Skeletal muscle tissue (tissue), 5 donors: ENCODE data around the gene CYP4F2. TPM values are rescaled to one million over a fixed set of nuclear protein-coding genes. Genes with fewer than 3 reads are reported as not detected.
"Not testable (repeated sequence)": the region's sequence is repeated elsewhere in the genome, so short reads cannot be mapped to it uniquely, and the experiment has no call there.

Source experiments
- H3K27ac ChIP-seq: one replicate; pipeline ENCODE4 v1.7.0; 2013; ENCODE audit warnings: mild to moderate bottlenecking, low read depth, low read length, inconsistent platforms
- H3K27me3 ChIP-seq, 3 donors: one replicate each; pipeline ENCODE4 v1.7.0; 2013; ENCODE audit warnings: low read length in 3 of 3; ENCODE audit not compliant: control insufficient read depth in 3 of 3, insufficient read depth in 3 of 3
- H3K36me3 ChIP-seq, 3 donors: one replicate each; pipeline ENCODE4 v1.7.0; 2013; ENCODE audit warnings: low read length in 3 of 3; ENCODE audit not compliant: control insufficient read depth in 3 of 3, insufficient read depth in 3 of 3
- H3K4me1 ChIP-seq, 3 donors: one replicate each; pipeline ENCODE4 v1.7.0; 2013; ENCODE audit warnings: low read length in 3 of 3, mild to moderate bottlenecking in 3 of 3; ENCODE audit not compliant: control insufficient read depth in 3 of 3, insufficient read depth in 3 of 3
- H3K4me3 ChIP-seq, 3 donors: one replicate each; pipeline ENCODE4 v1.7.0; 2013; ENCODE audit warnings: low read length in 3 of 3
- H3K9ac ChIP-seq, 3 donors: one replicate each; pipeline ENCODE4 v1.7.0; 2013; ENCODE audit warnings: low read length in 3 of 3, mild to moderate bottlenecking in 3 of 3, moderate library complexity in 2 of 3, low read depth in 1 of 3
- H3K9me3 ChIP-seq, 3 donors: one replicate each; pipeline ENCODE4 v1.7.0; 2013; ENCODE audit warnings: low read length in 3 of 3; ENCODE audit not compliant: control insufficient read depth in 3 of 3
- small RNA-seq: library from RNA; depleted of rRNA; stranded (forward); fragments of <200 nt; gene quantifications from one replicate; pipeline ENCODE3, GENCODE V24; 2014
- total RNA-seq: library from RNA; depleted of rRNA; stranded (reverse); fragments of >200 nt; gene quantifications from one replicate; pipeline ENCODE4 v1.2.3, GENCODE V29; 2014
- donor health status: Osteomylitis.

The CYP4F2 gene
- total RNA-seq, 1 donor from 2014 or later: not detected

- H3K27ac ChIP-seq: no peak overlapping the region
- H3K4me1 ChIP-seq: no peaks in the 10 kb centered on the region
- no peaks in the 10 kb centered on the region for H3K9me3 ChIP-seq
- H3K36me3 ChIP-seq: no peaks in the 10 kb centered on the region
- H3K27me3 ChIP-seq: peaks cover 2 to 22% (median 5%) of the 10 kb centered on the region in 3 donors
- H3K9ac ChIP-seq: no peak overlapping the region
- no peak overlapping the region for H3K4me3 ChIP-seq
Observed at GRCh38 chr19:15829786-15830185, 68.1 kb downstream of the CYP4F2 start.

- Histone ChIP-seq H3K27me3 (peaks cover 2 to 22% (median 5%) of the 10 kb centered on the region in 3 donors), H3K4me3 (no peak overlapping the region), H3K27ac (no peak overlapping the region), H3K36me3 (no peaks in the 10 kb centered on the region), H3K9ac (no peak overlapping the region), H3K9me3 (no peaks in the 10 kb centered on the region), H3K4me1 (no peaks in the 10 kb centered on the region)
Observed at GRCh38 chr19:15829306-15829698, 68.6 kb downstream of the CYP4F2 start.

GRCh38 chr19:15828611-15829305 is 69.1 kb downstream of the CYP4F2 start:
- not testable (repeated sequence) for H3K36me3 ChIP-seq, H3K9me3 ChIP-seq

GRCh38 chr19:15828121-15828610 is 69.7 kb downstream of the CYP4F2 start:
- Histone ChIP-seq H3K36me3 (no peaks in the 10 kb centered on the region), H3K27ac (no peak overlapping the region), H3K9me3 (no peaks in the 10 kb centered on the region), H3K4me3 (no peak overlapping the region), H3K4me1 (no peaks in the 10 kb centered on the region), H3K9ac (no peak overlapping the region), H3K27me3 (peaks cover 2 to 22% (median 5%) of the 10 kb centered on the region in 3 donors)

More at GRCh38 chr19:15828611-15829305, 69.1 kb downstream of the CYP4F2 start:
- not testable (repeated sequence) for H3K27ac ChIP-seq, H3K4me1 ChIP-seq, H3K4me3 ChIP-seq, H3K9ac ChIP-seq
- peaks cover 2 to 22% (median 5%) of the 10 kb centered on the region in 3 donors for H3K27me3 ChIP-seq

Small RNAs within 50 kb of the gene (small RNA-seq; reads per million reads assigned to genes)
- gene CYP4F36P: not detected

Other genes starting within 250 kb of the CYP4F2 start
- gene CYP4F12, start 225.0 kb downstream of the CYP4F2 start, total RNA-seq: 1.0 TPM
- not detected for gene OR10H2, start 170.1 kb downstream of the CYP4F2 start, total RNA-seq
- gene OR10H3, start 160.1 kb downstream of the CYP4F2 start, total RNA-seq: not detected
- gene OR10H5, start 110.4 kb downstream of the CYP4F2 start, total RNA-seq: not detected
- not detected for gene OR10H1, start 82.4 kb downstream of the CYP4F2 start, total RNA-seq
- not detected for gene CYP4F11, start 36.5 kb upstream of the CYP4F2 start, total RNA-seq
- gene OR10H4, start 50.9 kb upstream of the CYP4F2 start, total RNA-seq: not detected
- 122 TPM for gene TPM4, start 178.4 kb upstream of the CYP4F2 start, total RNA-seq
- gene RAB8A, start 213.8 kb upstream of the CYP4F2 start, total RNA-seq: 31.3 TPM
- 0.52 TPM for gene HSH2D, start 245.6 kb upstream of the CYP4F2 start, total RNA-seq